GM23338 (cell line): ENCODE data around the gene PDCD1. TPM values are rescaled to one million over a fixed set of nuclear protein-coding genes. Genes with fewer than 3 reads are reported as not detected.
A peak's percentile ranks its signal among the peaks of the same experiment; 100 is the strongest.

Experiments used
- ATAC-seq: fragments of 200-7000 bp; cut with Tn5 transposase; 3 replicates; pipeline ENCODE4 v1.9.1; 2020
- DNase-seq: peaks from one replicate; pipeline ENCODE4 v3.0.0-alpha.2; 2015; ENCODE audit warnings: low spot score
- H2AFZ ChIP-seq: fragments of 200-600 bp; sonication (generic); 2 replicates; pipeline ENCODE4 v1.8.0; 2016; ENCODE audit warnings: antibody characterized with exemption, mild to moderate bottlenecking, moderate library complexity
- H3F3A ChIP-seq: fragments of 200-600 bp; sonication (generic); replicated peaks from 2 replicates; pipeline ENCODE4 v1.8.0; 2017; ENCODE audit warnings: antibody characterized with exemption, mixed run types, low read depth
- H3K27ac ChIP-seq: fragments of 200-600 bp; sonication (generic); 2 replicates; pipeline ENCODE4 v1.6.1; 2016; ENCODE audit warnings: low read depth
- H3K27me3 ChIP-seq: fragments of 200-600 bp; sonication (generic); 2 replicates; pipeline ENCODE4 v1.8.0; 2016; ENCODE audit warnings: mild to moderate bottlenecking, mixed run types, moderate library complexity; ENCODE audit not compliant: insufficient read depth
- H3K36me3 ChIP-seq: fragments of 200-600 bp; sonication (generic); 2 replicates; pipeline ENCODE4 v1.8.0; 2016; ENCODE audit warnings: mild to moderate bottlenecking; ENCODE audit not compliant: insufficient read depth
- H3K4me1 ChIP-seq: fragments of 200-600 bp; sonication (generic); 2 replicates; pipeline ENCODE4 v1.8.0; 2016; ENCODE audit warnings: mild to moderate bottlenecking, moderate library complexity; ENCODE audit not compliant: insufficient read depth
- H3K4me2 ChIP-seq: fragments of 200-600 bp; sonication (generic); 2 replicates; pipeline ENCODE4 v1.7.1; 2017; ENCODE audit warnings: mixed run types
- H3K4me3 ChIP-seq: fragments of 200-600 bp; sonication (generic); 2 replicates; pipeline ENCODE4 v1.6.1; 2016; ENCODE audit warnings: mixed run types
- H3K79me2 ChIP-seq: fragments of 200-600 bp; sonication (generic); replicated peaks from 2 replicates; pipeline ENCODE4 v1.8.0; 2017; ENCODE audit warnings: mild to moderate bottlenecking; ENCODE audit not compliant: insufficient read depth
- H3K9me2 ChIP-seq: fragments of 200-600 bp; sonication (generic); 2 replicates; pipeline ENCODE4 v1.8.0; 2017; ENCODE audit not compliant: insufficient read depth
- H4K20me1 ChIP-seq: fragments of 200-600 bp; sonication (generic); replicated peaks from 2 replicates; pipeline ENCODE4 v1.8.0; 2017; ENCODE audit warnings: mild to moderate bottlenecking; ENCODE audit not compliant: insufficient read depth
- H3K27ac Mint-ChIP-seq: 2 replicates; pipeline ENCODE4 v1.8.0; 2020; ENCODE audit warnings: inconsistent platforms, mild to moderate bottlenecking, moderate library complexity, mixed read lengths
- H3K27me3 Mint-ChIP-seq: 3 replicates; pipeline ENCODE4 v1.8.0; 2022; ENCODE audit warnings: low read depth, mild to moderate bottlenecking, moderate library complexity, mixed read lengths, inconsistent platforms; ENCODE audit not compliant: insufficient read depth, poor library complexity
- H3K36me3 Mint-ChIP-seq: 3 replicates; pipeline ENCODE4 v1.8.0; 2021; ENCODE audit warnings: low read depth, mild to moderate bottlenecking, inconsistent platforms, moderate library complexity, mixed read lengths
- H3K4me1 Mint-ChIP-seq: 3 replicates; pipeline ENCODE4 v1.8.0; 2020; ENCODE audit warnings: mild to moderate bottlenecking, inconsistent platforms, mixed read lengths
- H3K4me3 Mint-ChIP-seq: 3 replicates; pipeline ENCODE4 v1.8.0; 2021; ENCODE audit warnings: moderate library complexity, mild to moderate bottlenecking, inconsistent platforms, mixed read lengths
- H3K9me3 Mint-ChIP-seq: 3 replicates; pipeline ENCODE4 v1.8.0; 2020; ENCODE audit warnings: moderate library complexity, mild to moderate bottlenecking, inconsistent platforms, mixed read lengths
- CREB1 ChIP-seq: fragments of 250-450 bp; sonication (Bioruptor Pico); IDR thresholded peaks from 2 replicates; pipeline ENCODE4 v1.5.0; 2020; ENCODE audit warnings: low read depth, mild to moderate bottlenecking, moderate library complexity
- CTCF ChIP-seq, 2 experiments: fragments of 200-600 bp in 1 of 2; sonication (generic) in 1 of 2; conservative IDR thresholded peaks; 2 replicates each; pipeline versions ENCODE4 v1.5.1 to v1.6.1; 2016 to 2017; ENCODE audit warnings: antibody characterized with exemption in 2 of 2, low read depth in 2 of 2, mild to moderate bottlenecking in 2 of 2, moderate library complexity in 1 of 2
- ETS1 ChIP-seq: IDR thresholded peaks from 2 replicates; pipeline ENCODE4 v1.6.1; 2016; ENCODE audit warnings: antibody characterized with exemption
- EZH2 ChIP-seq: fragments of 200-600 bp; sonication (generic); IDR thresholded peaks from one replicate; pipeline ENCODE4 v1.8.0; 2017; ENCODE audit warnings: antibody characterized with exemption, mild to moderate bottlenecking, low read depth; ENCODE audit not compliant: unreplicated experiment
- EZH2phosphoT487 ChIP-seq: fragments of 200-600 bp; sonication (generic); IDR thresholded peaks from one replicate; pipeline ENCODE4 v1.8.1; 2018; ENCODE audit warnings: antibody characterized with exemption; ENCODE audit not compliant: unreplicated experiment
- NANOG ChIP-seq: IDR thresholded peaks from 2 replicates; pipeline ENCODE4 v1.6.1; 2016; ENCODE audit warnings: antibody characterized with exemption, borderline replicate concordance
- POLR2AphosphoS5 ChIP-seq: IDR thresholded peaks from 2 replicates; pipeline ENCODE4 v1.6.1; 2016; ENCODE audit warnings: antibody characterized with exemption, low read depth
- REST ChIP-seq: IDR thresholded peaks from one replicate; pipeline ENCODE4 v1.6.1; 2018; ENCODE audit warnings: antibody characterized with exemption; ENCODE audit not compliant: unreplicated experiment
- ZNF114 ChIP-seq: fragments of 250-450 bp; sonication (Bioruptor Pico); IDR thresholded peaks from 2 replicates; pipeline ENCODE4 v1.5.0; 2020; ENCODE audit warnings: mild to moderate bottlenecking, moderate library complexity
- ZNF331 ChIP-seq: fragments of 250-450 bp; sonication (Bioruptor Pico); IDR thresholded peaks from 2 replicates; pipeline ENCODE4 v1.5.0; 2020; ENCODE audit warnings: low read depth, mild to moderate bottlenecking, moderate library complexity
- ZNF462 ChIP-seq: fragments of 250-450 bp; sonication (Bioruptor Pico); IDR thresholded peaks from 2 replicates; pipeline ENCODE4 v1.5.0; 2020; ENCODE audit warnings: mild to moderate bottlenecking, moderate library complexity
- polyA plus RNA-seq: library from polyadenylated mRNA; unstranded; fragments of >200 nt; fragmentation: Nextera tagmentation; extraction: Ambion mirVana; gene quantifications from 2 replicates; pipeline ENCODE4 v1.2.1, GENCODE V29; 2016
- total RNA-seq: library from RNA; depleted of rRNA; stranded (reverse); fragments of >200 nt; shearing (Covaris generic); gene quantifications from 2 replicates; pipeline ENCODE4 v1.2.3, GENCODE V29; 2014

PDCD1 gene
- total and polyA plus RNA-seq, 2 experiments from 2014 or later: 0.34 to 0.38 TPM

GRCh38 chr2:241866790-241867645 is 8.3 kb upstream of the PDCD1 start:
- Histone ChIP-seq H3K27ac (no peak overlapping the region), H2AFZ (peak overlapping the region; percentile 81; the same call in 1 of the 2 replicates), H3K36me3 (no peaks in the 10 kb centered on the region), H3K9me2 (no peaks in the 10 kb centered on the region), H4K20me1 (no peaks in the 10 kb centered on the region), H3K27me3 (no peaks in the 10 kb centered on the region), H3K79me2 (no peaks in the 10 kb centered on the region), H3K4me2 (no peak overlapping the region), H3F3A (peaks cover 9% of the 10 kb centered on the region; the same call in 1 of the 2 replicates), H3K4me3 (no peak overlapping the region), H3K4me1 (no peaks in the 10 kb centered on the region; the same call in 1 of the 2 replicates)
- no peak overlapping the region for H3K4me3 Mint-ChIP-seq
- no peaks in the 10 kb centered on the region; the same call in 2 of the 3 replicates for H3K36me3 Mint-ChIP-seq
- peaks cover 24% of the 10 kb centered on the region for H3K4me1 Mint-ChIP-seq
- TF ChIP-seq NANOG: no peak
- TF ChIP-seq POLR2AphosphoS5: no peak
- TF ChIP-seq ZNF114 (CRISPR knock-in tag): no peak
- no peak for TF ChIP-seq CTCF (conservative IDR thresholded peaks at IDR 0.05; ENCODE audit: low read depth in 2 of 2)
- TF ChIP-seq ZNF462 (CRISPR knock-in tag): no peak
- no peak for TF ChIP-seq ETS1
- no peak for TF ChIP-seq ZNF331
- no peak for TF ChIP-seq EZH2
- no peak for TF ChIP-seq CREB1 (CRISPR knock-in tag)
- TF ChIP-seq REST: no peak
- TF ChIP-seq EZH2phosphoT487: no peak
- peak; percentile 49 for DNase-seq
- H3K27me3 Mint-ChIP-seq: peaks cover 22% of the 10 kb centered on the region
- peaks cover 5% of the 10 kb centered on the region; the same call in 2 of the 3 replicates for H3K9me3 Mint-ChIP-seq
- peak; percentile 24; the same call in 2 of the 3 replicates for ATAC-seq
- no peak overlapping the region for H3K27ac Mint-ChIP-seq
